HepG2 (cell line): ENCODE data around the gene CRLF1.

ENCODE experiments used
- CBX5 ChIP-seq: sonication (generic); formaldehyde crosslinking; IDR thresholded peaks from 2 replicates; pipeline ENCODE4 v1.4.0; 2020; ENCODE audit warnings: missing genetic modification reagents, borderline replicate concordance
- FOSL2 ChIP-seq: sonication (generic); formaldehyde crosslinking; IDR thresholded peaks from 2 replicates; pipeline ENCODE4 v1.4.0; 2020; ENCODE audit warnings: missing genetic modification reagents
- PRDM4 ChIP-seq: sonication (generic); formaldehyde crosslinking; IDR thresholded peaks from 2 replicates; pipeline ENCODE4 v1.9.0; 2021; ENCODE audit warnings: missing genetic modification reagents, borderline replicate concordance
- ZNF232 ChIP-seq: sonication (generic); formaldehyde crosslinking; IDR thresholded peaks from 2 replicates; pipeline ENCODE4 v1.4.0; 2020; ENCODE audit warnings: missing genetic modification reagents, borderline replicate concordance
- TF ChIP-seq, protein P1 (sequence below): sonication (generic); formaldehyde crosslinking; IDR thresholded peaks from 2 replicates; pipeline ENCODE4 v1.8.1; 2023; ENCODE audit warnings: mild to moderate bottlenecking, missing genetic modification reagents

DNA sequence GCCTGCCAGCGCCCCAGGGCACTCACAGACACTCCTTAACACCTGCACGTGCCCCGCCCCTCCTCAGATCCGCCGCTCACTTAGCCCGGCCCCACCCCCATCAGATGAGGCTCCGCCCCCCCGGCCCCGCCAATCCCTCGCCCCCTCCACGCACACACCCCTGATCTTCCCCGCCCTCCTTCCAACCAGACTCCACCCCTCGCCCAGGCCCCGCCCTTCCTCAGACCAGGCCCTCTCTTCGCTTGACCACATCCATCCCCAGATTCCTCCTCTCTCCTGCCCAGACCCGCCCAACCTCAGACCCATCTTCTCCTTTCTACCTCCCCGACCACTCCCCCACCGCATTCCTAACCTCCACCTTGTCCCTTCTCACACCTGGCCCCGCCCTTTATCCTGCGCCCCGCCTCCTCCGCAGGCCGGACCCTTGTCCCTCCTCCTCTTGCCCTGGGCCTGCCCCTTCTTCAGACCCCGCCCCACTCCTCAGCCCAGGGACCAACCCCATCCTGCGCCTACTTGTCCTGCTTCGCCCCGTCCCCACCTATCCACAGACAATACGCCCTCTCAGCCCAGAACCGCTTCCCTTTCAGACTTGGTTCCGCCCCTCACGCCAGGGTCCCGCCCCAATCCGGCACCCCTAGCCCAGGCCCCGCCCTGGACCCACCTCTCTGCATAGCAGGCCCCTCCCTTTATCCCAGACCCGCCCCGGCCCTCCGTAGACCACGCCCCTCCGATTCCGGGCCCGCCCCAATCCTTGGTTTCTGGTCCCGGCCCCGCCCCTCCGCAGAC, 29.8 kb upstream of the CRLF1 start:
- TF ChIP-seq ZNF232 (CRISPR knock-in tag) (no peak), FOSL2 (CRISPR knock-in tag) (no peak), CBX5 (CRISPR knock-in tag) (no peak), PRDM4 (CRISPR knock-in tag) (no peak)
- TF ChIP-seq, protein P1, sequence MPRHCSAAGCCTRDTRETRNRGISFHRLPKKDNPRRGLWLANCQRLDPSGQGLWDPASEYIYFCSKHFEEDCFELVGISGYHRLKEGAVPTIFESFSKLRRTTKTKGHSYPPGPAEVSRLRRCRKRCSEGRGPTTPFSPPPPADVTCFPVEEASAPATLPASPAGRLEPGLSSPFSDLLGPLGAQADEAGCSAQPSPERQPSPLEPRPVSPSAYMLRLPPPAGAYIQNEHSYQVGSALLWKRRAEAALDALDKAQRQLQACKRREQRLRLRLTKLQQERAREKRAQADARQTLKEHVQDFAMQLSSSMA (CRISPR knock-in tag) = no peak
